ENCODE data around the gene PKP3. TPM values are rescaled to one million over a fixed set of nuclear protein-coding genes. Genes with fewer than 3 reads are reported as not detected.

The PKP3 gene
- total RNA-seq, 8 experiments from 2014 or later, result 0.21 to 24.4 (median 3.2) TPM; not detected in 1

- H3K4me3 ChIP-seq, result no peak overlapping the region
- H3K27ac ChIP-seq, result no peak overlapping the region
- H3K4me1 ChIP-seq (replicated peaks in 1 of 2), result peaks cover 2 to 4% of the 10 kb centered on the region in 2 donors
- no CpG with 5 or more reads among the region's 41 CpGs for WGBS, 10 experiments
- in situ Hi-C loops (cut with MboI; ENCODE audit: low pct_unique_long_range_greater_than_20kb in 2 of 9, low sequenced_read_pairs in 9 of 9, unreplicated experiment in 9 of 9), result no loop called here
- no peak for ATAC-seq (replicated peaks in 6 of 8)
Observed at GRCh38 chr11:375065-376025, 18.7 kb upstream of the PKP3 start.

GRCh38 chr11:376531-377173 lies 17.4 kb upstream of the PKP3 start:
- Histone ChIP-seq H3K4me3 (no peak overlapping the region), H3K4me1 (replicated peaks in 1 of 2) (no peaks in the 10 kb centered on the region), H3K27ac (no peak overlapping the region)
- ATAC-seq (replicated peaks in 6 of 8), result peak in 3 of 8 experiments; percentile 2 to 5 (median 3)
- WGBS, 10 experiments, result 80% methylated on average over 1 of the region's 70 CpGs; no CpG with 5 or more reads in 9 of the 10 experiments
- in situ Hi-C loops (cut with MboI; ENCODE audit: low pct_unique_long_range_greater_than_20kb in 2 of 9, low sequenced_read_pairs in 9 of 9, unreplicated experiment in 9 of 9), result no loop called here

GRCh38 chr11:377174-377865 lies 16.7 kb upstream of the PKP3 start:
- H3K27ac ChIP-seq, result no peak overlapping the region
- ATAC-seq (replicated peaks in 6 of 8), result no peak
- in situ Hi-C loops (cut with MboI; ENCODE audit: low pct_unique_long_range_greater_than_20kb in 2 of 9, low sequenced_read_pairs in 9 of 9, unreplicated experiment in 9 of 9), result no loop called here
- no peak overlapping the region for H3K4me3 ChIP-seq
- WGBS, 10 experiments, result 80% methylated on average over 1 of the region's 44 CpGs; no CpG with 5 or more reads in 9 of the 10 experiments
- no peaks in the 10 kb centered on the region for H3K4me1 ChIP-seq (replicated peaks in 1 of 2)

- in situ Hi-C loops (cut with MboI; ENCODE audit: low pct_unique_long_range_greater_than_20kb in 2 of 9, low sequenced_read_pairs in 9 of 9, unreplicated experiment in 9 of 9), result no loop called here
- H3K4me1 ChIP-seq (replicated peaks in 1 of 2), result no peaks in the 10 kb centered on the region
- no peak for ATAC-seq (replicated peaks in 6 of 8)
- WGBS, 10 experiments, result 76 to 100% (median 89%) methylated on average over 3 to 10 of the region's 11 CpGs; no CpG with 5 or more reads in 3 of the 10 experiments
- H3K4me3 ChIP-seq, result no peak overlapping the region
- no peak overlapping the region for H3K27ac ChIP-seq
Observed at GRCh38 chr11:377883-378500, 16.0 kb upstream of the PKP3 start.

- Histone ChIP-seq H3K4me1 (replicated peaks in 1 of 2) (no peaks in the 10 kb centered on the region), H3K4me3 (no peak overlapping the region), H3K27ac (no peak overlapping the region)
- ATAC-seq (replicated peaks in 6 of 8), result no peak
- in situ Hi-C loops (cut with MboI; ENCODE audit: low pct_unique_long_range_greater_than_20kb in 2 of 9, low sequenced_read_pairs in 9 of 9, unreplicated experiment in 9 of 9), result no loop called here
- WGBS, 10 experiments, result 80 to 100% (median 96%) methylated on average over 1 to 19 of the region's 87 CpGs; no CpG with 5 or more reads in 4 of the 10 experiments
Observed at GRCh38 chr11:379205-380094, 14.6 kb upstream of the PKP3 start.

GRCh38 chr11:380095-380480 lies 13.9 kb upstream of the PKP3 start:
- Histone ChIP-seq H3K4me3 (no peak overlapping the region), H3K4me1 (replicated peaks in 1 of 2) (no peaks in the 10 kb centered on the region), H3K27ac (no peak overlapping the region)
- 60% methylated on average over 2 of the region's 35 CpGs; no CpG with 5 or more reads in 9 of the 10 experiments for WGBS, 10 experiments
- in situ Hi-C loops (cut with MboI; ENCODE audit: low pct_unique_long_range_greater_than_20kb in 2 of 9, low sequenced_read_pairs in 9 of 9, unreplicated experiment in 9 of 9), result no loop called here
- ATAC-seq (replicated peaks in 6 of 8), result no peak

GRCh38 chr11:380491-380890 lies 13.5 kb upstream of the PKP3 start:
- Histone ChIP-seq H3K4me1 (replicated peaks in 1 of 2) (no peaks in the 10 kb centered on the region), H3K27ac (no peak overlapping the region), H3K4me3 (no peak overlapping the region)
- in situ Hi-C loops (cut with MboI; ENCODE audit: low pct_unique_long_range_greater_than_20kb in 2 of 9, low sequenced_read_pairs in 9 of 9, unreplicated experiment in 9 of 9), result no loop called here
- no peak for ATAC-seq (replicated peaks in 6 of 8)
- 61 to 100% (median 92%) methylated on average over 2 to 6 of the region's 23 CpGs; no CpG with 5 or more reads in 7 of the 10 experiments for WGBS, 10 experiments

GRCh38 chr11:380996-381395 lies 13.0 kb upstream of the PKP3 start:
- ATAC-seq (replicated peaks in 6 of 8), result peak in 1 of 8 experiments; percentile 1
- Histone ChIP-seq H3K27ac (no peak overlapping the region), H3K4me3 (no peak overlapping the region), H3K4me1 (replicated peaks in 1 of 2) (no peaks in the 10 kb centered on the region)
- in situ Hi-C loops (cut with MboI; ENCODE audit: low pct_unique_long_range_greater_than_20kb in 2 of 9, low sequenced_read_pairs in 9 of 9, unreplicated experiment in 9 of 9), result no loop called here
- WGBS, 10 experiments, result no CpG with 5 or more reads among the region's 14 CpGs

GRCh38 chr11:381501-382072 lies 12.4 kb upstream of the PKP3 start:
- no peak overlapping the region for H3K27ac ChIP-seq
- in situ Hi-C loops (cut with MboI; ENCODE audit: low pct_unique_long_range_greater_than_20kb in 2 of 9, low sequenced_read_pairs in 9 of 9, unreplicated experiment in 9 of 9), result no loop called here
- H3K4me3 ChIP-seq, result no peak overlapping the region
- no peak for ATAC-seq (replicated peaks in 6 of 8)
- 100% methylated on average over 1 to 5 of the region's 35 CpGs; no CpG with 5 or more reads in 7 of the 10 experiments for WGBS, 10 experiments
- H3K4me1 ChIP-seq (replicated peaks in 1 of 2), result no peaks in the 10 kb centered on the region

- in situ Hi-C loops (cut with MboI; ENCODE audit: low pct_unique_long_range_greater_than_20kb in 2 of 9, low sequenced_read_pairs in 9 of 9, unreplicated experiment in 9 of 9), result no loop called here
- Histone ChIP-seq H3K4me3 (no peak overlapping the region), H3K4me1 (replicated peaks in 1 of 2) (no peaks in the 10 kb centered on the region), H3K27ac (no peak overlapping the region)
- 65 to 92% (median 88%) methylated on average over 2 to 7 of the region's 11 CpGs; no CpG with 5 or more reads in 5 of the 10 experiments for WGBS, 10 experiments
- no peak for ATAC-seq (replicated peaks in 6 of 8)
Observed at GRCh38 chr11:382081-382629, 11.9 kb upstream of the PKP3 start.

- in situ Hi-C loops (cut with MboI; ENCODE audit: low pct_unique_long_range_greater_than_20kb in 2 of 9, low sequenced_read_pairs in 9 of 9, unreplicated experiment in 9 of 9), result no loop called here
- Histone ChIP-seq H3K27ac (no peak overlapping the region), H3K4me3 (no peak overlapping the region), H3K4me1 (replicated peaks in 1 of 2) (no peaks in the 10 kb centered on the region)
- peak in 1 of 8 experiments; percentile 19 for ATAC-seq (replicated peaks in 6 of 8)
- WGBS, 10 experiments, result 0 to 100% (median 84%) methylated on average over 1 to 7 of the region's 14 CpGs; no CpG with 5 or more reads in 4 of the 10 experiments
Observed at GRCh38 chr11:383431-383830, 10.6 kb upstream of the PKP3 start.
